Transverse colon (tissue), 4 donors: ENCODE results near the gene SLC51B. TPM values are rescaled to one million over a fixed set of nuclear protein-coding genes. Genes with fewer than 3 reads are reported as not detected.
A peak's percentile ranks its signal among the peaks of the same experiment; 100 is the strongest.
"Not testable (repeated sequence)": the region's sequence is repeated elsewhere in the genome, so short reads cannot be mapped to it uniquely, and the experiment has no call there.

Experiments
- DNase-seq: peaks from one replicate; pipeline ENCODE4 v3.0.0-alpha.2; 2019
- H3K27ac ChIP-seq, 4 donors: fragments of 200-600 bp; sonication (generic); 2 replicates each; pipeline ENCODE4 v1.5.1; 2016 to 2018; ENCODE audit warnings: inconsistent platforms in 4 of 4
- H3K27me3 ChIP-seq: fragments of 200-600 bp; sonication (generic); 2 replicates; pipeline ENCODE4 v1.5.1; 2017; ENCODE audit warnings: inconsistent platforms
- H3K36me3 ChIP-seq, 4 donors: fragments of 200-600 bp; sonication (generic); 2 replicates each; pipeline ENCODE4 v1.5.1; 2017 to 2019; ENCODE audit warnings: inconsistent platforms in 4 of 4
- H3K4me1 ChIP-seq, 4 donors: fragments of 200-600 bp; sonication (generic); 2 replicates each; pipeline ENCODE4 v1.5.1; 2017 to 2020; ENCODE audit warnings: inconsistent platforms in 4 of 4
- H3K4me3 ChIP-seq, 4 donors: fragments of 200-600 bp; sonication (generic); 1 replicate in 1 of 4; 2 replicates in 3 of 4; pipeline versions ENCODE4 v1.5.1 to v1.6.1; 2017 to 2019; ENCODE audit warnings: inconsistent platforms in 4 of 4
- H3K9me3 ChIP-seq, 2 donors: fragments of 200-600 bp; sonication (generic); 2 replicates each; pipeline ENCODE4 v1.5.1; 2017 to 2019; ENCODE audit warnings: inconsistent platforms in 2 of 2
- CTCF ChIP-seq, 5 experiments: fragments of 200-600 bp in 3 of 5; fragments of 450-650 bp in 2 of 5; sonication (generic) in 3 of 5; IDR thresholded peaks; 1 replicate in 2 of 5; 2 replicates in 3 of 5; pipeline ENCODE4 v1.5.1; 2016 to 2017; ENCODE audit warnings: antibody characterized with exemption in 5 of 5, inconsistent platforms in 3 of 5, mild to moderate bottlenecking in 2 of 5, moderate library complexity in 1 of 5
- EP300 ChIP-seq: sonication (generic); formaldehyde crosslinking; IDR thresholded peaks from one replicate; pipeline ENCODE4 v1.6.1; 2017; ENCODE audit warnings: antibody characterized with exemption, low read depth
- POLR2A ChIP-seq: fragments of 450-650 bp; IDR thresholded peaks from one replicate; pipeline ENCODE4 v1.6.1; 2016; ENCODE audit warnings: antibody characterized with exemption, mild to moderate bottlenecking, moderate library complexity
- POLR2AphosphoS5 ChIP-seq, 3 donors: sonication (generic); formaldehyde crosslinking; IDR thresholded peaks; one replicate each; pipeline ENCODE4 v1.6.1; 2016; ENCODE audit warnings: antibody characterized with exemption in 3 of 3
- WGBS, 2 donors: methylation state at CpG; one replicate each; pipeline ENCODE4 v1.1.5; 2018; ENCODE audit warnings: low coverage in 1 of 2; 5-methylcytosine and 5-hydroxymethylcytosine counted together
- in situ Hi-C, 4 donors: fragments of 200-750 bp; cut with MboI; loops; one replicate each; pipeline versions ENCODE4 v1.15.0 to v1.15.1; 2017; ENCODE audit warnings: low sequenced_read_pairs in 3 of 4, low pct_ligation_motif_present in 1 of 4, low pct_unique_long_range_greater_than_20kb in 1 of 4
- intact Hi-C: fragments of 100-400 bp; cut with DNase I; formaldehyde crosslinking; loops from one replicate; pipeline ENCODE4 v1.15.1; 2023; ENCODE audit warnings: low total_unique reads
- total RNA-seq, 4 donors: library from RNA; depleted of rRNA; stranded (reverse); fragments of >200 nt; gene quantifications; one replicate each; pipeline ENCODE4 v1.1.0, GENCODE V29; 2016

Gene SLC51B
- total RNA-seq, 4 donors from 2014 or later, result 3.4 to 150 (median 121) TPM

GRCh38 chr15:65069779-65070546, 24.8 kb downstream of the SLC51B start:
- in situ Hi-C loops (no loop called here), intact Hi-C loops (no loop called here)
- TF ChIP-seq CTCF (IDR thresholded peaks at IDR 0.05) (no peak), POLR2A (no peak), POLR2AphosphoS5 (IDR thresholded peaks at IDR 0.05) (no peak), EP300 (no peak)
- peak overlapping the region; percentile 68 to 90 (median 86) for H3K27ac ChIP-seq
- H3K27me3 ChIP-seq, result peaks cover 18% of the 10 kb centered on the region
- peaks cover 3 to 42% (median 31%) of the 10 kb centered on the region in 4 donors for H3K4me1 ChIP-seq
- no peak overlapping the region for H3K4me3 ChIP-seq
- H3K9me3 ChIP-seq, result no peaks in the 10 kb centered on the region
- H3K36me3 ChIP-seq, result no peaks in the 10 kb centered on the region
- 66 to 73% methylated on average over 4 to 5 of the region's 5 CpGs for WGBS, 2 donors
- DNase-seq, result no peak

- intact Hi-C loops (no loop called here), in situ Hi-C loops (no loop called here)
- 56% methylated on average over 5 of the region's 5 CpGs; no CpG with 5 or more reads in 1 of the 2 donors for WGBS, 2 donors
- Histone ChIP-seq H3K9me3 (no peaks in the 10 kb centered on the region), H3K36me3 (no peaks in the 10 kb centered on the region), H3K27ac (peak overlapping the region; percentile 68 to 90 (median 86)), H3K4me1 (peaks cover 3 to 42% (median 31%) of the 10 kb centered on the region in 4 donors), H3K4me3 (no peak overlapping the region), H3K27me3 (peaks cover 13% of the 10 kb centered on the region)
- TF ChIP-seq POLR2A, result no peak
- TF ChIP-seq EP300, result no peak
- DNase-seq, result peak; percentile 31
Observed at GRCh38 chr15:65071381-65071811, 26.2 kb downstream of the SLC51B start.

DNA sequence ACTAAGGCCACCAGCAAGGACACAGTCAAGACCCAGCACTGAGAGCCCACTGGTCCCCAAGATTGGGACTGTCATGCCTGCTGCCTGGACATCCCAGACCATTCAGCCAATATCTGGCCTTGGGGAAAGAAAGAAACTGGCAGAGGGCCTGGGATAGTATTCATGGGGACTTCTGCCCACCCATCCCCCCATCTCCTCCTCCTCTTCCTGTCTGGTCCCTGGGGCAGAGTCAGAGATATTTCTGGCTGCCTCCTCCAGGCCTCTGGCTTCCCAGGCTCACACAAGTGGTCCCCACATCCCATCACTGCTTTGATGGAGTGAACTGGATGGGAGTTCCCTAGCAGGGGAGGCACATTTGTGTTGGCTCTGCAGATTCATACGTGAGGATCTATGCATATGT, 26.8 kb downstream of the SLC51B start:
- Histone ChIP-seq H3K4me3 (no peak overlapping the region), H3K9me3 (no peaks in the 10 kb centered on the region), H3K27me3 (peaks cover 11% of the 10 kb centered on the region), H3K27ac (peak overlapping the region; percentile 68 to 90 (median 86)), H3K36me3 (no peaks in the 10 kb centered on the region), H3K4me1 (peaks cover 3 to 42% (median 31%) of the 10 kb centered on the region in 4 donors)
- no peak for DNase-seq
- 77% methylated on average over 1 of the region's 1 CpG; no CpG with 5 or more reads in 1 of the 2 donors for WGBS, 2 donors
- in situ Hi-C loops (no loop called here), intact Hi-C loops (no loop called here)
- TF ChIP-seq POLR2AphosphoS5 (IDR thresholded peaks at IDR 0.05), result no peak
- no peak for TF ChIP-seq POLR2A
- TF ChIP-seq CTCF (IDR thresholded peaks at IDR 0.05), result no peak
- no peak for TF ChIP-seq EP300

DNA sequence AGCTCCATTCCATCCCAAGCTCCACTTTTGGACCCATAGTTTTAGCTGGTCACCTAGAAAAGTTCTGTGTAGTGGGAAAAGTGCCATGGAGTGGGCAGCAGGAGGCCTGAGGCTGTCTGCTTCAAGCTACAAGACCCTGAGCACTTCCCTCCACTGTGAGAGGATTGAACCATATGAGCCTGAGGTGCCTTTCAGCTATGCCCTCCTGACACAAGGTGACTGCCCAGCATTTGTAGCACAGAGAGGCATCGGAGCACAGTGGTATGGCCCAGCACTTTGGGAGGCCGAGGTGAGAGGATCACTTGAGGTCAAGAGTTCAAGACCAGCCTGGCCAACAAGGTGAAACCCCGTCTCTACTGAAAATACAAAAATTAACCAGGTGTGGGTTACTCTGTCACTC, 27.4 kb downstream of the SLC51B start:
- TF ChIP-seq POLR2A, result no peak
- TF ChIP-seq EP300, result no peak
- TF ChIP-seq CTCF (IDR thresholded peaks at IDR 0.05), result no peak
- TF ChIP-seq POLR2AphosphoS5 (IDR thresholded peaks at IDR 0.05), result no peak
- peak overlapping the region in 1 of 4 donors; percentile 90 for H3K27ac ChIP-seq
- no peaks in the 10 kb centered on the region for H3K9me3 ChIP-seq
- peaks cover 3 to 42% (median 32%) of the 10 kb centered on the region in 4 donors for H3K4me1 ChIP-seq
- intact Hi-C loops (no loop called here), in situ Hi-C loops (no loop called here)
- DNase-seq, result no peak
- no peaks in the 10 kb centered on the region for H3K36me3 ChIP-seq
- peaks cover 6% of the 10 kb centered on the region for H3K27me3 ChIP-seq
- WGBS, 2 donors, result 95% methylated on average over 3 of the region's 3 CpGs; no CpG with 5 or more reads in 1 of the 2 donors
- no peak overlapping the region for H3K4me3 ChIP-seq

DNA sequence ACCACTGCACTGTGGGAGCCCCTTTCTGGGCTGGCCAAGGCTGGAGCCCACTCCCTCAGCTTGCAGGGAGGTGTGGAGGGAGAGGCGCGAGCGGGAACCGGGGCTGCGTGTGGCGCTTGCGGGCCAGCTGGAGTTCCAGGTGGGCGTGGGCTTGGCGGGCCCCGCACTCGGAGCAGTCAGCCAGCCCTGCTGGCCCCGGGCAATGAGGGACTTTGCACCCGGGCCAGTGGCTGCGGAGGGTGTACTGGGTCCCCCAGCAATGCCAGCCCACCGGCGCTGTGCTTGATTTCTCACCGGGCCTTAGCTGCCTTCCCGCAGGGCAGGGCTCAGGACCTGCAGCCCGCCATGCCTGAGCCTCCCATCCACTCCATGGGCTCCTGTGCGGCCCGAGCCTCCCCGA, 29.8 kb downstream of the SLC51B start:
- 92% methylated on average over 18 of the region's 22 CpGs; no CpG with 5 or more reads in 1 of the 2 donors for WGBS, 2 donors
- H3K4me1 ChIP-seq, result peaks cover 3 to 35% (median 33%) of the 10 kb centered on the region in 4 donors

GRCh38 chr15:65075607-65076395, 30.6 kb downstream of the SLC51B start:
- H3K4me1 ChIP-seq, result peaks cover 3 to 26% (median 24%) of the 10 kb centered on the region in 4 donors
- H3K36me3 ChIP-seq, H3K9me3 ChIP-seq, H3K27ac ChIP-seq, H3K4me3 ChIP-seq, DNase-seq, intact Hi-C loops, H3K27me3 ChIP-seq, in situ Hi-C loops: not testable (repeated sequence)
- 78 to 97% methylated on average over 6 to 12 of the region's 12 CpGs for WGBS, 2 donors

More for the DNA sequence above, 29.8 kb downstream of the SLC51B start:
- H3K27me3 ChIP-seq, H3K27ac ChIP-seq, H3K9me3 ChIP-seq, H3K36me3 ChIP-seq, in situ Hi-C loops, intact Hi-C loops, H3K4me3 ChIP-seq, DNase-seq: not testable (repeated sequence)
